Limb (tissue), 2 donors: ENCODE data around the gene PACSIN3.
A peak's percentile ranks its signal among the peaks of the same experiment; 100 is the strongest.
"Not testable (repeated sequence)": the region's sequence is repeated elsewhere in the genome, so short reads cannot be mapped to it uniquely, and the experiment has no call there.

ENCODE experiments used
- DNase-seq, 2 donors: peaks; one replicate each; pipeline ENCODE4 v3.0.0-alpha.2; 2016; ENCODE audit errors: extremely low spot score in 2 of 2

Gene PACSIN3

DNA sequence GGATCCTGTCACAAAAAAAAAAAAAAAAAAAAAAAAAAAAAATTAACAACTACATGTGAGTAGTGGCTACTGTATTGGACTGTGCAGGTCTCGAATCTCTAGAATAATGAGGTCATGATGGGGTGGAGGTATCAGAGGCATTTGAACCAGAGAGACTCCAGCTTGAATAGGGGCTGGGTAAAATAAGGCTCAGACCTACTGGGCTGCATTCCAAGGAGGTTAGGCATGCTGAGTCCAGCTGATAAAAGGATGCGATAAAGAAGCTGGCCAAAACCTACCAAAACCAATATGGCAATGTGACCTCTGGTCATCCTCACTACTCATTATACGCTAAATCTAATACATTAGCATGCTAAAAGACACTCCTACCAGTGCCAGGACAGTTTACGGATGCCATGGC lies 5.9 kb upstream of the PACSIN3 start:
- no peak for DNase-seq

GRCh38 chr11:47191137-47191536 lies 4.9 kb upstream of the PACSIN3 start:
- not testable (repeated sequence) for DNase-seq

DNA sequence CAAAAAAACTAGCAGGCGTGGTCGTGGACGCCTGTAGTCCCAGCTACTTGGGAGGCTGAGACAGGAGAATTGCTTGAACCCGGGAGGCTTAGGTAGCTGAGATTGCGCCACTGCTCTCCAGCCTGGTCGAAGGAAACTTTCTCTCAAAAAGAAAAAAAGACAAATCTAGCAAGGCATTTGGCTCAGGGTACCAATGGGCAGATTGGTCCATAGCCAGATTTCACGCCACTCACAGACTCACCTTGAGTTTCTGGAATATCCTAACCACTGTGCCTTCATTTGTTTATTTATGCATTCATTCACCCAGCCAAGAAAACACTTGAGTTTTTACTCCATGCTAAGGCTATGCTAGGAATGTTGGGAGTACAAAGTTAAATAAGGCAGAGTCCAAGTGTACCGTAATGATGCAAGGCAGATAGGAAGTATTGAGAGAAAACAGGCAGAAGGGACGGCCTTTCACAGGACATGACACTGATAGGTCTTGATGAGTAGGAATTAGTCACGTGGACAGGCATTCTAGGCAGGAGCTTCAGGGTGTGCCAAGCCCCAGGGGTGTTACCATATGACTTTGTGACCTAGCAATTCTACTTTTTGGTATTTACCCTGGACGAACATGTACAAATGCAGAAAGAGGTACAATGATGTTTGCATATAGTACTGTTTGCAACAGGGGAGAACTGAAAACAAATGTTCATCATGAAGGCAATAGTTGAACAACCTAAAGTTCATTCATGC lies 3.0 kb upstream of the PACSIN3 start:
- DNase-seq = no peak

DNA sequence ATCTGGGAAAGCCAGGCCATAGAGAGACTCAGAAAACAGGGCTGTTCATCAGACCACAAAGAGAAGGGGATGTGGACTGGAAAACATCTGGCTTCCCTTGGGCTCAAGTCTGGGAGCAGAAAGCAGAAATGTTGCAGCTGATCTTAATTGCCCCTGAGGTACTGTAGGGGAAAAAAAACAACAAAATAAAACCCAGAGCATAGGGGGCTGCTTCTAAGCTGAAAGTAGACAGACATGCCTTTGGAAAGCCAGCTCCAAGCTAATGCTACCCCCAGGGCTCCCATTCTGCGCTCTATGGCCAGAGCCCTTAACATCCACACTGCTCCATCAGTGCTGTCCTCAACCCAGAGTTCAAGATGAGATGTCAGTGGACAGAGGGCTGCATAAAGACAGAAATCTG lies 2.0 kb upstream of the PACSIN3 start:
- DNase-seq = peak in 1 of 2 donors; percentile 65

- no peak for DNase-seq
Observed at GRCh38 chr11:47187723-47188122, 1.5 kb upstream of the PACSIN3 start.

GRCh38 chr11:47186700-47187695 lies 764 bp upstream of the PACSIN3 start:
- DNase-seq = peak in 1 of 2 donors; percentile 64

DNA sequence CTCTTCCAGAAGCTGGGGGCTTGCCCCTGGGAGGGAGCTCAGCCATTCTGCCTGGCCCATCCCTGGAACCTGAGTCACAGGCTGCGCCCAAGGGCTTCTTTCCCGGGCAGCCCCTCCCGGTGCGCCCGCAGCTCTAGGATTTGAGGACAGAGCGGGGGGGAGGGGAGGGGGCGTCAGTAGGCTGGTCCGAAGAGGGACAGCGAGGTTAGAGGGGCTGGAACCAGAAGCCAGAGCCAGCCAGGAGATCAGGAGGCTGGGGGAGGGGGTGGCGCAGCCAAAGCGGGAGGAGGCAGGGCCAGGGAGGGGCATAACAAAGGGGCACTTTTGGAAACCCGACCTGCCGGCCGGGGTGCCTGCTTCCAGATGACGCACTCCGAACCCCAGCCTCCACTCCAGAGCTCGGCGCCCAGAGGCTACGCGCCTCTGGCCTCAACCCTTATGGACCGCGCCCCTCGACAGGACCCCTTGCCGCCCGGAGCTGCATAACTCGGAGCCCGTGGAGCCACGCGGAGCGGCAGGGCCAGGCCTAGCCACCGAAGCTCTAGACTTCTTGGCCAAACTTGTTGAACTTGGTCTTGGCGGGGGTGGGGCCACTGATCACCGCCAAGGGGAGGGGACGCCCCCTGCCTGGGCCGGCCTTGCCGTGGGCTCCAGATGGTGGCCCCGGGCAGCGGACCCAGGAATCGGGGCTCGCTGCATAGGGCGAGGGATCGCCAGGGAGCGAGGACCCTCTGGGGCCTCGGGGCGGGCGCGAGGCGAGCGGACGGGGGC lies 744 bp downstream of the PACSIN3 start:
- DNase-seq = peak; percentile 63 to 82

- DNase-seq = peak in 1 of 2 donors; percentile 63
Observed at GRCh38 chr11:47184711-47185304, 1.4 kb downstream of the PACSIN3 start.

- DNase-seq = no peak
Observed at GRCh38 chr11:47183969-47184368, 2.3 kb downstream of the PACSIN3 start.

DNA sequence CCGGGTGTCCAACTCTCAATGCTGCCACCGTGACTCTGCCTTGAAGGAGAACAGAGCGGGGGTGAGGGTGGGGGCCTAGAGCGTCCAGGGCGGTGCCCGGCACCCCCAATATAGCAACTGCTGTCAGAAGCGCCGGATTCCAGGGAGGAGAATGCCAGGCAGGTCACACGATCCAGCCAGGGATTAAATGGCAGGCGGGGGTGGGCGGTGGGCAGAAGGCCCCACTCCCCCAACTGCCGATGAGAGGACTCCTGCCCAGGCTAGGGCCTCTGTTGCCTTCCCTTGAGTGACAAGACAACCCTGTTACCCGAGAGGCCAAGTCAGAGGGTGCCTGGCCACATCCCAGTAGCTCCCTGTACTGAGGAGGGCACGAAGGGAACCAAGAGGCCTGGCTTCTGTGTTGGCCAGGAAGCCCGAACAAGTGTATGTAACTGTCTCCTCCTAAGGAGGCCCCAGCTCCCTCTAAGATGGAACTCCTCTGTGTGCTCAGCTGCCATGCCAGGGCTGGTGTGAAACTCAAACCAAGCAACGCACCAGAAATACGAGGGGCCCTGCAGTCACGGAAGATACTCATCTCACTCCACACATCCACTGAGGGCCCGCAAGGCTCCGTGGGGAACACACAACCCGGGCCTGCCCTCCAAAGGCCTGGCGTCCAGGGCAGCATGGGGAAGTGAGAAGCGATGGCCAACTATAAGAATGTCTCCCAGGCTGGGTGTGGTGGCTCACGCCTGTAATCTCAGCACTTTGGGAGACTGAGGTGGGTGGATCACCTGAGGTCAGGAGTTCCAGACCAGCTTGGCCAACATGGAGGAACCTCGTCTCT lies 3.0 kb downstream of the PACSIN3 start:
- DNase-seq = no peak

- no peak for DNase-seq
Observed at GRCh38 chr11:47182380-47182779, 3.9 kb downstream of the PACSIN3 start.

- no peak for DNase-seq
Observed at GRCh38 chr11:47181271-47181670, 5.0 kb downstream of the PACSIN3 start.

- no peak for DNase-seq
Observed at GRCh38 chr11:47180006-47180787, 6.0 kb downstream of the PACSIN3 start.

DNA sequence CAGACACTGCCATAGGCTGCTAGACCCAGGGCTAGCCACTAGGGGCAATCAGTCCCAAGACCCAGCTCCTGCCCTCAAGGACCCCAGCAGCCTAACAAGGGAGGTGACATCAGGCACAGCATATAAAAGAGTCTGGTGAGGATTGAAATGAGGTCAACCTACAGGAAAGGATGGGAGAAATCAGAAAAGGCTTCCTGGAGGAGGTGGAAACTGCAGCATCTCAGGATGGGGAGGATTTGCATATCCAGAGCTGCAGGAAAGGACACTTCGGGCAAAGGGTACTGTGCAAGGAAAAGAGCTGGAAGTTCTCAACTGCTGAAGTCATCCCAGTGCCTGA lies 6.6 kb downstream of the PACSIN3 start:
- no peak for DNase-seq

DNA sequence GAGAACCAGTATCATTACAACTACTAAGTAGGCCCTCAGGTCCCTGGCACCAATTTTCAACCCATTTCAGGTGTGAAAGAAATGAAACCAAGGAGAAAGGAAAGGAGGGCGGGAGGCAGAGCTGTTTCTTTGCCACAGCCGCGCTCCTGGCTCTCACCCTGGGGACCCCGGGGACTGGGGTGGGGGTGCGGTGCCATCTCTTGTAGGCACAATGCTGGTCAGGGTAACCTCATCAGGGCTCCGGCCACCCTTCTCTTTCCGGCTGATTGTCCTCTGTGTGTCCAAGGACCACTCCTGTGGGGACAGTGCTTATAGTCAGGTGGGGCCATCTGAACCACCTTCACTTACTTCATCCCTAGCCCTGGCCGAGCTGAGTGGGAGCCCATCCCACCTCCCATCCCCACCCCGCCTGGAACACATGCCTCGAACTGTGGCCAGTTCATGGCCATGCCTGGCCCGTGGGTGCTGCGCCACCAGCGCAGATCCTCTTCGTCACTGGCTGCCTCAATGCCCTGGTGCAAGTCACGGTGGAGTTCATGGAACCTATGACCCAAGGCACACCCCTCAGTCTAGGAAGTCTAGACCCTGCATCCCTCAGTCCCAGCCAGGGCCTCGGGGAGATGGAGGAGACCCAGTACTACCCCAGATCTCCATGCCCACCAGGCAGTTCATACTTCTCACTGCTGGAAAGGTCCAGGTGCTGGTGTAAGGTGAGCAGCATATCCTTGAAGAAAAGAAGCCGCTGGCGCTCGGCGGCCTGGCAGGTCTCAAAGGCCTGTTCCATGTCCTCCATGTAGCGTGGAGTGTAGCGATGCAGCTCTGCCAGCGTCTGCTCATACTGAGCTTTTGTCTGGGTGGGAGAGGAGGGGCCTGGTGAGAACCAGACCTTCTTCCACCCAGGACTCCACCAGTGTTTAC lies 7.2 kb downstream of the PACSIN3 start:
- DNase-seq = no peak

GRCh38 chr11:47178316-47178715 lies 7.9 kb downstream of the PACSIN3 start:
- DNase-seq = peak in 1 of 2 donors; percentile 29

- no peak for DNase-seq
Observed at GRCh38 chr11:47177846-47178245, 8.4 kb downstream of the PACSIN3 start.

- peak in 1 of 2 donors; percentile 73 for DNase-seq
Observed at GRCh38 chr11:47177229-47177845, 8.9 kb downstream of the PACSIN3 start.
